ENCODE measurements around the gene RNF126. TPM values are rescaled to one million over a fixed set of nuclear protein-coding genes. Genes with fewer than 3 reads are reported as not detected.
A peak's percentile ranks its signal among the peaks of the same experiment; 100 is the strongest.

The RNF126 gene
- total RNA-seq, 2 donors from 2014 or later = 77.7 to 138 TPM

DNA sequence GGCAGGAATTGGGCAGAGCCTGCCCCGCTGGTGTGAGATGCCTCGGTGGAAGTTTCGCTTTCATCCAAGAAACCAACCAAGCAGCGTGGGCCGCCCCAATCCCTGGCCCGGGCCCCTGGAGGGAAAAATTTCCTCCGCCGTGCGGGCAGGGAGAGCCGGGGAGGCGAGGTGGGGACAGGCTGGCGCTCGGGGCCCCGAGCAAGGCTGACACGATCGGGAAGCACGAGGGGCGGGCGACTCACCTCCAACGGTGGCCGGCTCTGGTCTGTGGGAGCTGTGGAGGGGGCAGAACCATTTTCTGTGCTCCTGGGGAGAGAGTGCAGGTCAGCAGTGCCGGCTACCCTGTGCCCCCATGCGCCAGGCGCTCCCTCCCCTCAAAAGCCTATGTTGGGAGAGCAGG is 11.0 kb downstream of the RNF126 start:
- ATAC-seq (no peak), DNase-seq (ENCODE audit: low spot score) (no peak)
- Mint-ChIP-seq H3K27ac (no peak overlapping the region), H3K4me1 (ENCODE audit: low read depth in 2 of 2) (peaks cover 20% of the 10 kb centered on the region in 2 donors), H3K9me3 (no peaks in the 10 kb centered on the region), H3K27me3 (no peaks in the 10 kb centered on the region), H3K4me3 (no peak overlapping the region), H3K36me3 (no peaks in the 10 kb centered on the region)

DNA sequence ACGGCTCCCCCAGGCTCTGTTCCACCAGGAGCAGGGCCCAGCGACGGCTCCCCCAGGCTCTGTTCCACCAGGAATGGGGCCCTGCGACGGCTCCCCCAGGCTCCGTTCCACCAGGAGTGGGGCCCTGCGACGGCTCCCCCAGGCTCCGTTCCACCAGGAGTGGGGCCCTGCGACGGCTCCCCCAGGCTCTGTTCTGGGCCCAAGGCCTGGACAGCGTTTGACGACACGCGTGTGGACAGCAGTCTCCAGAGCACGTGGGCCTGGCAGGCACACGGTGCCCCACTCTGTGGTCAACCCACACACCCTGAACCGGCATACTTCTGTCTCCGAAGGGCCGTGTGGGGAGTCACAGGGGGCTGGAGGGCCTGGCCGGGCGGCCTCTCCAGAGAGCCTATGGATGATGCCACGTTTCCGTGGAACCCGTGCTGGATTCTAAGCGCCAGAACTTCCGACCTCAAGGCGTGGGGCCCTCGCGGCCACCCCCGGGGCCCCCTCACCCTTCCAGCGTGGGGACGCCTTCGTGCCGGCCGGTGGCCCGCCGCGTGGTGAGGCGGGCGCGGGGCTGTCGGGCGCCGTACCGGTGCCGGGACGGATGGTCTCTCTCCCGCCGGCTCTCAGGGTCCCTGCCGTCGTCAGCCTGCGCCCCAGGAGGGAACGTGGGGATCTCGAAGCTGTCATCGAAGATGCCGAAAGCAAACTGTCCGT is 11.7 kb downstream of the RNF126 start:
- Mint-ChIP-seq H3K9me3 (no peaks in the 10 kb centered on the region), H3K27me3 (no peaks in the 10 kb centered on the region), H3K36me3 (no peaks in the 10 kb centered on the region), H3K27ac (no peak overlapping the region), H3K4me1 (ENCODE audit: low read depth in 2 of 2) (peaks cover 16 to 17% of the 10 kb centered on the region in 2 donors), H3K4me3 (no peak overlapping the region)
- DNase-seq (ENCODE audit: low spot score) (no peak), ATAC-seq (no peak)

DNA sequence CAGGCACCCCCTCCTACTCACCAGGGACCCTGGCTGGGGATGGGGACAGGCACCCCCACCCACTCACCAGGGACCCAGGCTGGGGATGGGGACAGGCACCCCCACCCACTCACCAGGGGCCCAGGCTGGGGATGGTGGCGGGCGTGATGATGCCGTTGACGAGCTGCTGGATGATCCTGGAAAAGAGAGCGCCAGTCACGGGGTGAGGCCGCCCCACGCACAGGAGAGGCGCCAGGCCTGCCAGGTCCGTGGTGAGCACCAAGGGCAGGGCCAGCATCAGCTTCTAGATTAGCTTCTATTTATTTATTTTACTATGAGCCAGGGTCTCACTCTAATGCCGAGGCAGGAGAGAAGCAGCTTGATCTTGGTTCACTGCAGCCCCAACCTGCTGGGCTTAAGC is 12.9 kb downstream of the RNF126 start:
- Mint-ChIP-seq H3K4me3 (no peak overlapping the region), H3K27ac (no peak overlapping the region), H3K36me3 (no peaks in the 10 kb centered on the region), H3K27me3 (no peaks in the 10 kb centered on the region), H3K9me3 (no peaks in the 10 kb centered on the region), H3K4me1 (ENCODE audit: low read depth in 2 of 2) (peaks cover 5 to 6% of the 10 kb centered on the region in 2 donors)
- ATAC-seq (no peak), DNase-seq (ENCODE audit: low spot score) (no peak)

DNA sequence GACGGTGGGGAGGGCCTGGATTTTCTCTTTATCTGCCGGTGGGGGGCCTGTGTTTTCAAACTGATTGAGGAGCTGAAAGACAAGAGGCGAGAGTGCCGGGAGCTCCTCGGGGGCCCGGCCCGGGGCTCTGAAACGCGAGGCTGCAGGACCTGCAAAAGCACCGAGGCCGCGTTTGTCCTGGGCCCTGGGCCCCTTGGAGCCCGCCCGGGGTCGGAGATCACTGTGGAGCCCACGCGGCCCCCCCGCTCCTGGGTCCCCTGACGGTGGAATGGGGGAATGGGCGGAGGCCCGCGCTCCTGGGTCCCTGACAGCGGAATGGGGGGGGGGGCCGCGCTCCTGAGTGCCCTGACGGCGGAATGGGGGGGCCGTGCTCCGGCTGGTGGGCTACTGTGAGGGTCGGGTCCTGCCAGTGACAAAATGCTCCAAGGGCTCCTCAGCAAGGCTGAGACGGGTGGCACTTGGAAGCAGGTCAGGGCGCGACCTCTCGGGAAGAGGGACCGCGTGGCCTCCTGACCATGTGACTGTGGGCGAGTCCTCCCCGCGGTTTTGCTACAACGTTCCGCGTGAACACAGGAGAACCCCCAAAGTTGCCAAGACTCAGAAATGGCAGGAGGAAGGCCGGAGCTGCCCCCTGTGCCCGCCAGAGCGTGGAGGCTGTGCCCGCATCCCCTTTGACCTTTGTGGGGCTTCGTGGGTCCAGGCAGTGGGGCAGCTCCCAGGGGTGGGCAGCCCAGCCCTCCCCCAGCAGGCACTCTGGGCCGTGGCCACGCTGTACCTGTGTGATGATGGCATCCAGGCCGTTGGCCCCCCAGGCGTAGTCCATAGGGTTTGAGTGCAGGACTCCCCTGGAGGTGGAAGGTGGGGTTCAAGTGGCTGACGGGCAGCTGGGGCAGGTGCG is 13.9 kb downstream of the RNF126 start:
- Mint-ChIP-seq H3K27me3 (no peaks in the 10 kb centered on the region), H3K9me3 (no peaks in the 10 kb centered on the region), H3K27ac (no peak overlapping the region), H3K4me3 (no peak overlapping the region), H3K4me1 (ENCODE audit: low read depth in 2 of 2) (no peaks in the 10 kb centered on the region), H3K36me3 (no peaks in the 10 kb centered on the region)
- no peak for ATAC-seq
- no peak for DNase-seq (ENCODE audit: low spot score)

DNA sequence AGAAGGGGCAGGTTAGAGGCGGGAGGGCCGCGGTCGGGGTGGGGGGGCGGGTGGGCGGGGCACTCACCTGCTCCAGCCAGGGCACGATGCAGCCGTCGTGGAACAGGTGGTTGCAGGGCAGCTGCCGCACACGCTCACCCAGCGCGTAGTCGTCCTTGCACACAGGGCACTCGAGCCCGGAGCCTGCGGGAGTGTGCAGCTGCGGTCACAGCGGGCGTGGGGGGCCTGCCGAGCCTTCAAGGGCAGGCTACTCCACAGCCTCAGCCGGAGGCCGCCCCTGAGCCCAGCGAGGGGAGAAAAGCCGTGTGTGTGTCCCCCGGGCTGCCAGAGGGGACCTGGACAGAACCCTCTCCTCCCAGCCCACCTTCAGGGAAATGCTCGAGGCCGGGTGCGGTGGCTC is 14.7 kb downstream of the RNF126 start:
- Mint-ChIP-seq H3K4me1 (ENCODE audit: low read depth in 2 of 2) (peaks cover 0 to 2% of the 10 kb centered on the region in 2 donors), H3K27ac (no peak overlapping the region), H3K4me3 (no peak overlapping the region), H3K27me3 (no peaks in the 10 kb centered on the region), H3K36me3 (no peaks in the 10 kb centered on the region), H3K9me3 (no peaks in the 10 kb centered on the region)
- DNase-seq (ENCODE audit: low spot score) (no peak), ATAC-seq (no peak)

GRCh38 chr19:647566-648284 is 15.3 kb downstream of the RNF126 start:
- DNase-seq (ENCODE audit: low spot score) = no peak
- no peak overlapping the region for H3K27ac Mint-ChIP-seq
- H3K9me3 Mint-ChIP-seq = no peaks in the 10 kb centered on the region
- no peaks in the 10 kb centered on the region for H3K27me3 Mint-ChIP-seq
- no peaks in the 10 kb centered on the region for H3K36me3 Mint-ChIP-seq
- H3K4me1 Mint-ChIP-seq (ENCODE audit: low read depth in 2 of 2) = peaks cover 0 to 2% of the 10 kb centered on the region in 2 donors
- no peak overlapping the region for H3K4me3 Mint-ChIP-seq
- no peak for ATAC-seq

GRCh38 chr19:646779-647565 is 16.0 kb downstream of the RNF126 start:
- Mint-ChIP-seq H3K9me3 (no peaks in the 10 kb centered on the region), H3K4me3 (no peak overlapping the region), H3K27me3 (no peaks in the 10 kb centered on the region), H3K36me3 (no peaks in the 10 kb centered on the region), H3K27ac (no peak overlapping the region), H3K4me1 (ENCODE audit: low read depth in 2 of 2) (peaks cover 0 to 2% of the 10 kb centered on the region in 2 donors)
- DNase-seq (ENCODE audit: low spot score) = no peak
- ATAC-seq = no peak

GRCh38 chr19:645912-646778 is 16.9 kb downstream of the RNF126 start:
- ATAC-seq (peak; percentile 8 to 34), DNase-seq (ENCODE audit: low spot score) (no peak)
- Mint-ChIP-seq H3K4me1 (ENCODE audit: low read depth in 2 of 2) (peaks cover 0 to 2% of the 10 kb centered on the region in 2 donors), H3K27me3 (no peaks in the 10 kb centered on the region), H3K4me3 (no peak overlapping the region), H3K36me3 (no peaks in the 10 kb centered on the region), H3K9me3 (no peaks in the 10 kb centered on the region), H3K27ac (no peak overlapping the region)

DNA sequence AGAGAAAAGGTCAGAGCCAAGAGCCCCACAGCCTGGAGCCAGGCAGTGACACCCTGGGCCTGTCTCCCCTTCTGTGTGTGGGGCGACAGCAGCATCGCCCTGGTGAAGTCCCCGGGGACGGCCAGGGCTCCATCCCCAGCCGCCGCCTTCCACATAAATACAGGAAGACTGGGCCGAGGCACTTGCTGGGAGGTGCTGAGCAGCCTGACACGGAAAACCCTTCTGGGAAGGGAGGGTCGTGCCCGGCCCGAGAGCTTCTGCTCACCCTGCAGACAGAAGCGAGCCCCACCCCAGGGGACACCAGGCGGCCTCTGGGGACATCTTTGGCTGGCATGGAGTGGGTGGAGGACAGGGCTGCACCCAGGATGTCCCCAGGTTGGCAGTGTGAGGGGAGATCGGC is 18.2 kb downstream of the RNF126 start:
- H3K4me3 Mint-ChIP-seq = no peak overlapping the region
- no peaks in the 10 kb centered on the region for H3K27me3 Mint-ChIP-seq
- peaks cover 0 to 2% of the 10 kb centered on the region in 2 donors for H3K4me1 Mint-ChIP-seq (ENCODE audit: low read depth in 2 of 2)
- no peak for ATAC-seq
- H3K36me3 Mint-ChIP-seq = no peaks in the 10 kb centered on the region
- H3K9me3 Mint-ChIP-seq = no peaks in the 10 kb centered on the region
- H3K27ac Mint-ChIP-seq = no peak overlapping the region
- no peak for DNase-seq (ENCODE audit: low spot score)

DNA sequence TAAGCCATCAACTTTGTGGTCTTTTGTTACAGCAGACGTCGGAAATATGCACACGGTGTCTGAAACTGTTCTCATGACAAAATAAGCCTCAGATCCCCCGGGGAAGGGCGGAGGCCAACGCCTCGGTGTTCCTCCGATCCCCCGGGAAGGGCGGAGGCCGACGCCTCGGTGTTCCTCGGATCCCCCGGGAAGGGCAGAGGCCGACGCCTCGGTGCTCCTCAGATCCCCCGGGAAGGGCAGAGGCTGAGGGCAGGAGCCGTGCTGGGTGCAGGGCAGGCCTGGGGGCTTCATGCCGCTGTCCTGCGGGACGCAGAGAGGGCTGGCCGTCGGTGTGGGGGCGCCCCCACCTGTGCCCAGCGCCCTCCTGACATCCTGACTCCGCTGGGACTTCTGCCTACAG is 18.7 kb downstream of the RNF126 start:
- Mint-ChIP-seq H3K4me3 (no peak overlapping the region), H3K4me1 (ENCODE audit: low read depth in 2 of 2) (peaks cover 2 to 4% of the 10 kb centered on the region in 2 donors), H3K9me3 (no peaks in the 10 kb centered on the region), H3K36me3 (no peaks in the 10 kb centered on the region), H3K27ac (no peak overlapping the region), H3K27me3 (no peaks in the 10 kb centered on the region)
- ATAC-seq (no peak), DNase-seq (ENCODE audit: low spot score) (no peak)

DNA sequence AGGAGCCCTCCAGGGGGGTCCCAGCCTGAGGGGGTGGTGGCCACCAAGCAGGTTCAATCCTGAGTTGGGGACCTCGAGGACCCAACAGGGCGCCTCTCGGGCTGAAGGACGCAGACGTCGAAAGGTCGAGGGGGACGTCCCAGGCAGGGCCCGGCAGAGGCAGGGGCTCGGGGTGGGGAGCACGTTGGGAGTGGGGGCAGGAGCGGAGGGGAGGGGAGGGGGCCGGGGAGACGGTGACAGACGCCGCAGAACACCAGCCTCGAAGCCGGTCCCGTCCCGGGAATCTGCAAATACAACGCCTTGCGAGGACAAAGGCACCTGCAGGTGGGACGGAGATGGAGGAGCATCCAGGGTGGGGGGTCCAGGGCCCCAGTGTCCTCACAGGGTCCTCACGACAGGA is 19.3 kb downstream of the RNF126 start:
- ATAC-seq (no peak), DNase-seq (ENCODE audit: low spot score) (no peak)
- Mint-ChIP-seq H3K36me3 (no peaks in the 10 kb centered on the region), H3K27ac (no peak overlapping the region), H3K27me3 (no peaks in the 10 kb centered on the region), H3K4me1 (ENCODE audit: low read depth in 2 of 2) (peaks cover 6 to 7% of the 10 kb centered on the region in 2 donors), H3K4me3 (no peak overlapping the region), H3K9me3 (no peaks in the 10 kb centered on the region)

- Mint-ChIP-seq H3K4me1 (ENCODE audit: low read depth in 2 of 2) (peaks cover 6 to 7% of the 10 kb centered on the region in 2 donors), H3K9me3 (no peaks in the 10 kb centered on the region), H3K27me3 (no peaks in the 10 kb centered on the region), H3K36me3 (no peaks in the 10 kb centered on the region), H3K4me3 (no peak overlapping the region), H3K27ac (no peak overlapping the region)
- ATAC-seq (no peak), DNase-seq (ENCODE audit: low spot score) (no peak)
Measured at GRCh38 chr19:642767-643727, 20.0 kb downstream of the RNF126 start.
